Measurements from ENCODE around the gene PCDHGB2.

PCDHGB2 gene

DNA sequence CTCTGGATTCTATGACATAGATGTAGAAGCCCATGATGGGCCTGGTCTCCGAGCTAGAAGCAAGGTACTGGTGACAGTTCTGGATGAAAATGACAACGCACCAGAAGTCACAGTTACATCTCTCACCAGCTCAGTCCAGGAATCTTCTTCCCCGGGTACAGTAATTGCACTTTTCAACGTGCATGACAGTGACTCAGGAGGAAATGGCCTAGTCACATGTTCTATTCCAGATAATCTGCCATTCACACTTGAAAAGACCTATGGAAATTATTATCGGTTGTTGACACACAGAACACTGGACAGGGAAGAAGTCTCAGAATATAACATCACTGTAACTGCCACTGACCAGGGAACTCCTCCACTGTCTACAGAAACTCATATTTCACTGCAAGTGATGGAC is 3.7 kb upstream of the PCDHGB2 start:
- Histone ChIP-seq H3K27me3 (ENCODE audit: control insufficient read depth, insufficient read depth, low read length) (peaks cover 4% of the 10 kb centered on the region), H3K36me3 (ENCODE audit: control insufficient read depth, insufficient read depth, low read length) (no peaks in the 10 kb centered on the region), H3K4me1 (ENCODE audit: control insufficient read depth, insufficient read depth, low read length) (no peaks in the 10 kb centered on the region), H3K9ac (ENCODE audit: low read length) (no peak overlapping the region), H3K4me3 (ENCODE audit: low read length) (no peak overlapping the region), H3K9me3 (ENCODE audit: control insufficient read depth, low read length) (peaks cover 18% of the 10 kb centered on the region)

DNA sequence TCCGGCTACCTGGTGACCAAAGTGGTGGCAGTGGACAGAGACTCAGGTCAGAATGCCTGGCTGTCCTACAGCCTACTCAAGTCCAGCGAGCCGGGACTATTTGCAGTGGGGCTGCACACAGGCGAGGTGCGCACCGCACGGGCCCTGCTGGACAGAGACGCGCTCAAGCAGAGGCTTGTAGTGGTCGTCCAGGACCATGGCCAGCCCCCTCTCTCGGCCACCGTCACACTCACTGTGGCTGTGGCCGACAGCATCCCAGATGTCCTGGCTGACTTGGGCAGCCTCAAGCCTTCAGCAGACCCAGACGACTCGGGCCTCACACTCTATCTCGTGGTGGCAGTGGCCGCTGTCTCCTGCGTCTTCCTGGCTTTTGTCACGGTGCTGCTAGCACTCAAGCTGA is 2.8 kb upstream of the PCDHGB2 start:
- H3K4me3 ChIP-seq (ENCODE audit: low read length): no peak overlapping the region
- peaks cover 18% of the 10 kb centered on the region for H3K9me3 ChIP-seq (ENCODE audit: control insufficient read depth, low read length)

DNA sequence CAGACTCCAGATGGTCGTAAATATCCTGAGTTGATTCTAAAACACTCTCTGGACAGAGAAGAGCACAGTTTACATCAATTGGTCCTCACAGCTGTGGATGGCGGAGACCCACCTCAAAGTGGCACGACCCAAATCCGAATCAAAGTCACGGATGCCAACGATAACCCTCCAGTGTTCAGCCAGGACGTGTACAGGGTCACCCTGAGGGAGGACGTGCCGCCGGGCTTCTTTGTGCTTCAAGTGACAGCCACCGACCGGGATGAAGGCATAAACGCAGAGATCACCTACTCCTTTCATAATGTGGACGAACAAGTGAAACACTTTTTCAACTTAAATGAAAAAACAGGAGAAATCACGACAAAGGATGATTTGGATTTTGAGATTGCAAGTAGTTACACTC is 891 bp downstream of the PCDHGB2 start:
- Histone ChIP-seq H3K4me3 (ENCODE audit: low read length) (no peak overlapping the region), H3K9me3 (ENCODE audit: control insufficient read depth, low read length) (peaks cover 25% of the 10 kb centered on the region), H3K9ac (ENCODE audit: low read length) (no peak overlapping the region), H3K4me1 (ENCODE audit: control insufficient read depth, insufficient read depth, low read length) (no peaks in the 10 kb centered on the region), H3K27me3 (ENCODE audit: control insufficient read depth, insufficient read depth, low read length) (peaks cover 27% of the 10 kb centered on the region), H3K36me3 (ENCODE audit: control insufficient read depth, insufficient read depth, low read length) (no peaks in the 10 kb centered on the region)

More for the DNA sequence above, 2.8 kb upstream of the PCDHGB2 start:
- H3K27me3 ChIP-seq (ENCODE audit: control insufficient read depth, insufficient read depth, low read length): peaks cover 8% of the 10 kb centered on the region
- H3K9ac ChIP-seq (ENCODE audit: low read length): no peak overlapping the region
- no peaks in the 10 kb centered on the region for H3K4me1 ChIP-seq (ENCODE audit: control insufficient read depth, insufficient read depth, low read length)
- H3K36me3 ChIP-seq (ENCODE audit: control insufficient read depth, insufficient read depth, low read length): no peaks in the 10 kb centered on the region

DNA sequence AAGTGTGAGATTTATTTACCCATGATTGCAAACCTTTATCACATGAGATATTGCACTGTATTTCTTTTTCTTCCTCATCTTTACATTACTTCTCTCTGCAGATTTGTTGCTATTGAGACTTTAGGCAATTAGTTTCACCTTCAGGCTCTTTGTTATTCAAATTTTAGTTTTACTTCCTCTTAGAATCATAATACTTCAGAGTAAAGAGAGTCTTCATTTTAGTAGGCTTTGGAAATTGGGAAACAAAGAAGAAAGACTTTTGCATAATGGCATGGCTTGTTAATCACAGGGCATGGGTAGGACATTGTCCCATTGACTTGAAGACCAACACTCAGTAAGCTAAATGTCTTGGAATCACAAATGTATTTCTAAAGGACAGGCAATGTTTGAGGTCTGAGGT is 2.9 kb downstream of the PCDHGB2 start:
- no peaks in the 10 kb centered on the region for H3K36me3 ChIP-seq (ENCODE audit: control insufficient read depth, insufficient read depth, low read length)
- peaks cover 27% of the 10 kb centered on the region for H3K9me3 ChIP-seq (ENCODE audit: control insufficient read depth, low read length)
- peaks cover 36% of the 10 kb centered on the region for H3K27me3 ChIP-seq (ENCODE audit: control insufficient read depth, insufficient read depth, low read length)
- H3K9ac ChIP-seq (ENCODE audit: low read length): no peak overlapping the region
- H3K4me3 ChIP-seq (ENCODE audit: low read length): no peak overlapping the region
- no peaks in the 10 kb centered on the region for H3K4me1 ChIP-seq (ENCODE audit: control insufficient read depth, insufficient read depth, low read length)

DNA sequence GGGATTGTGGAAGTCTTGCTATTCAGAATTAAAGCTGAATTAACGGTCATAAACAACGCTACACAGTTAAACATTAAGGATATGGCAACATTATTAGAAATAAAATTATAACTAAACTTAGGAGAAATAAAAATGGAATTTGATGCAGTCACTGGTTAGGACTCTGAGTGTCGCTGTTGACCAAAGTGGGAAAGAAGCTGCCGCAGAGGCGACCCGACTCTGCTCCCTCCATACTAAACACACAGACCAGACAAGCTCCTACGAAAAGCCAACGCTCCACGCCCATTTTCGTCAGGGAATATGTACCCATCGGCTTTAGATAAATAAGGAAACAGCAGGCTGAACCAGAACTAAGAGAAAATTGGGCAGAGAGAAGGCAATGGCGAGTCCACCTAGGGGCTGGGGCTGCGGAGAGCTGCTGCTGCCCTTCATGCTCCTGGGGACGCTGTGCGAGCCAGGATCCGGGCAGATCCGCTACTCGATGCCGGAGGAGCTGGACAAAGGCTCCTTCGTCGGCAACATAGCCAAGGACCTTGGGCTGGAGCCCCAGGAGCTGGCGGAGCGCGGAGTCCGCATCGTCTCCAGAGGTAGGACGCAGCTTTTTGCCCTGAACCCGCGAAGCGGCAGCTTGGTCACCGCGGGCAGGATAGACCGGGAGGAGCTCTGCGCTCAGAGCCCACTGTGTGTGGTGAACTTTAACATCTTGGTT is 4.3 kb downstream of the PCDHGB2 start, which contains the start of gene PCDHGA5:
PCDHGA5 (plus strand) TSS at position 211 of the 709 bp plus-strand sequence; CDS start at position 380, 169 bp downstream.
- peaks cover 27% of the 10 kb centered on the region for H3K9me3 ChIP-seq (ENCODE audit: control insufficient read depth, low read length)
- peaks cover 36% of the 10 kb centered on the region for H3K27me3 ChIP-seq (ENCODE audit: control insufficient read depth, insufficient read depth, low read length)
- H3K4me3 ChIP-seq (ENCODE audit: low read length): no peak within 1 kb of the TSS
- H3K4me1 ChIP-seq (ENCODE audit: control insufficient read depth, insufficient read depth, low read length): no peaks in the 10 kb centered on the region
- H3K36me3 ChIP-seq (ENCODE audit: control insufficient read depth, insufficient read depth, low read length): no peaks in the 10 kb centered on the region
- H3K9ac ChIP-seq (ENCODE audit: low read length): no peak within 1 kb of the TSS

DNA sequence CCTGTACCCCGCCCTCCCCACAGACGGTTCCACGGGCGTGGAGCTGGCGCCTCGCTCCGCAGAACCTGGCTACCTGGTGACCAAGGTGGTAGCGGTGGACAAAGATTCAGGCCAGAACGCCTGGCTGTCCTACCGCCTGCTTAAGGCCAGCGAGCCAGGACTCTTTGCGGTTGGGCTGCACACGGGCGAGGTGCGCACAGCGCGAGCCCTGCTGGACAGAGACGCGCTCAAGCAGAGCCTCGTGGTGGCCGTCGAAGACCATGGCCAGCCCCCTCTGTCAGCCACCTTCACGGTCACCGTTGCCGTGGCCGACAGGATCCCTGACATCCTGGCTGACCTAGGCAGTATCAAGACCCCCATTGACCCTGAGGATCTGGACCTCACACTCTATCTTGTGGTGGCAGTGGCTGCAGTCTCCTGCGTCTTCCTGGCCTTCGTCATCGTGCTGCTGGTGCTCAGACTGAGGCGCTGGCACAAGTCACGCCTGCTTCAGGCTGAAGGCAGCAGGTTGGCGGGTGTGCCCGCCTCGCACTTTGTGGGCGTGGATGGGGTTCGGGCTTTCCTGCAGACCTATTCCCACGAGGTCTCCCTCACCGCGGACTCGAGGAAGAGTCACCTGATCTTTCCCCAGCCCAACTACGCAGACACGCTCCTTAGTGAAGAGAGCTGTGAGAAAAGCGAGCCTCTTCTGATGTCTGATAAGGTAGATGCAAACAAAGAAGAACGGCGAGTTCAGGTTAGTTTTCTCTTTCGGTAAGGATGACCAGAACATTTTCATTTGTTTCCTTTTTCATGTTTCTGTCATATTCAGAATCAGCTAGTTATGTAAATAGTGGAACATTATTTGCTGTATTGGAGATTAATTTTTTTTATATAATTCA is 6.5 kb downstream of the PCDHGB2 start:
- Histone ChIP-seq H3K9me3 (ENCODE audit: control insufficient read depth, low read length) (peaks cover 26% of the 10 kb centered on the region), H3K4me1 (ENCODE audit: control insufficient read depth, insufficient read depth, low read length) (no peaks in the 10 kb centered on the region), H3K9ac (ENCODE audit: low read length) (no peak overlapping the region), H3K4me3 (ENCODE audit: low read length) (no peak overlapping the region), H3K27me3 (ENCODE audit: control insufficient read depth, insufficient read depth, low read length) (peaks cover 44% of the 10 kb centered on the region), H3K36me3 (ENCODE audit: control insufficient read depth, insufficient read depth, low read length) (no peaks in the 10 kb centered on the region)

DNA sequence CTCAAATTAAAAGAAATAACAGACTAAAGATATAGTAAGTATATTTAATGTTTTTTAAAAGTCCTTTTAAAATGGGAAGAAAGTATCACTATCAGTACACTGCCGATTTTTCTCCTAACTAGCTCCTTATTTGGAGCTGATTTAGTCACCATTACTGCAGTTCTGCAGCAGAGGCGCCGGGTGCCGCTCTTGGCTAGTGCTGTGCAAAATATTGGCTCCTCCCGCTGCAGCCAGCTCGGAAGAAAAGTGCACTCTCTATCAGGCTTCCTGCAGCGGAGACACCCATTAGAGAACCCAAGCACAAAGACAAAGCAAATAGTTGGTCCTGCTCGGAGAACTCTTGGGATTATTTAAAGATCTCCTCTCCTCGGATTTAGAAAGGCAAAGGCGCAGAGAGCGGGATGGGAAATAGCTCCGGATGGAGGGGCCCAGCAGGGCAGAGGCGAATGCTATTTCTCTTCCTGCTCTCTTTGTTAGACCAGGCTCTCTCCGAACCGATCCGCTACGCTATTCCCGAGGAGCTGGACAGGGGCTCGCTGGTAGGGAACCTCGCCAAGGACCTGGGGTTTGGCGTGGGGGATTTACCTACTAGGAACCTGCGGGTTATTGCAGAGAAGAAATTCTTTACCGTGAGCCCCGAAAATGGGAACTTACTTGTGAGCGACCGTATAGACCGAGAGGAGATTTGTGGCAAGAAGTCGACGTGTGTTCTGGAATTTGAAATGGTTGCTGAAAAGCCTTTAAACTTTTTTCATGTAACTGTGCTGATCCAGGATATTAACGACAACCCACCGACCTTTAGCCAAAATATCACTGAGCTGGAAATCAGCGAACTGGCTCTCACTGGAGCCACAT is 10.4 kb downstream of the PCDHGB2 start, which contains the start of gene PCDHGB3:
PCDHGB3 (plus strand) TSS at position 249 of the 855 bp plus-strand sequence; CDS start at position 402, 153 bp downstream.
- Histone ChIP-seq H3K9me3 (ENCODE audit: control insufficient read depth, low read length) (peaks cover 25% of the 10 kb centered on the region), H3K36me3 (ENCODE audit: control insufficient read depth, insufficient read depth, low read length) (no peaks in the 10 kb centered on the region), H3K27me3 (ENCODE audit: control insufficient read depth, insufficient read depth, low read length) (peaks cover 37% of the 10 kb centered on the region), H3K4me1 (ENCODE audit: control insufficient read depth, insufficient read depth, low read length) (no peaks in the 10 kb centered on the region), H3K4me3 (ENCODE audit: low read length) (no peak within 1 kb of the TSS), H3K9ac (ENCODE audit: low read length) (no peak within 1 kb of the TSS)

DNA sequence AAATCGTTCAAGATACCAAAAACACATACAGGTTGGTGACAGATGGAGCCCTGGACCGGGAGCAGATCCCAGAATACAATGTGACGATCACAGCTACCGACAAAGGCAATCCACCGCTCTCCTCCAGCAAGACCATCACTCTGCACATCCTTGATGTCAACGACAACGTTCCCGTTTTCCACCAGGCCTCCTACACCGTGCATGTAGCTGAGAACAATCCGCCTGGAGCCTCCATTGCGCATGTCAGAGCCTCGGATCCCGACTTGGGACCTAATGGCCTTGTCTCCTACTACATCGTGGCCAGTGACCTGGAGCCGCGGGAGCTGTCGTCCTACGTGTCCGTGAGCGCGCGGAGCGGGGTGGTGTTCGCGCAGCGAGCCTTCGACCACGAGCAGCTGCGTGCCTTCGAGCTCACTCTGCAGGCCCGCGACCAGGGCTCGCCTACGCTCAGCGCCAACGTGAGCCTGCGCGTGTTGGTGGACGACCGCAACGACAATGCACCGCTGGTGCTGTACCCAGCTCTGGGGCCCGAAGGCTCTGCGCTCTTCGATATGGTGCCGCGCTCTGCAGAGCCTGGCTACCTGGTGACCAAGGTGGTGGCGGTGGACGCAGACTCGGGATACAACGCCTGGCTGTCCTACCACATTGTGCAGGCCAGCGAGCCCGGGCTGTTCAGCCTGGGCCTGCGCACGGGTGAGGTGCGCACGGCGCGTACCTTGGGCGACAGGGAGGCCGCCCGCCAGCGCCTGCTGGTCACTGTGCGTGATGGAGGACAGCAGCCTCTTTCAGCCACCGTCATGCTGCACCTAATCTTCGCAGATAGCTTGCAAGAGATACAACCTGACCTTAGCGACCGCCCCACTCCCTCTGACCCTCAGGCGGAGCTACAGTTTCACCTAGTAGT is 12.0 kb downstream of the PCDHGB2 start:
- Histone ChIP-seq H3K4me1 (ENCODE audit: control insufficient read depth, insufficient read depth, low read length) (no peaks in the 10 kb centered on the region), H3K36me3 (ENCODE audit: control insufficient read depth, insufficient read depth, low read length) (no peaks in the 10 kb centered on the region), H3K9me3 (ENCODE audit: control insufficient read depth, low read length) (peaks cover 18% of the 10 kb centered on the region), H3K27me3 (ENCODE audit: control insufficient read depth, insufficient read depth, low read length) (peaks cover 24% of the 10 kb centered on the region), H3K4me3 (ENCODE audit: low read length) (no peak overlapping the region), H3K9ac (ENCODE audit: low read length) (no peak overlapping the region)

DNA sequence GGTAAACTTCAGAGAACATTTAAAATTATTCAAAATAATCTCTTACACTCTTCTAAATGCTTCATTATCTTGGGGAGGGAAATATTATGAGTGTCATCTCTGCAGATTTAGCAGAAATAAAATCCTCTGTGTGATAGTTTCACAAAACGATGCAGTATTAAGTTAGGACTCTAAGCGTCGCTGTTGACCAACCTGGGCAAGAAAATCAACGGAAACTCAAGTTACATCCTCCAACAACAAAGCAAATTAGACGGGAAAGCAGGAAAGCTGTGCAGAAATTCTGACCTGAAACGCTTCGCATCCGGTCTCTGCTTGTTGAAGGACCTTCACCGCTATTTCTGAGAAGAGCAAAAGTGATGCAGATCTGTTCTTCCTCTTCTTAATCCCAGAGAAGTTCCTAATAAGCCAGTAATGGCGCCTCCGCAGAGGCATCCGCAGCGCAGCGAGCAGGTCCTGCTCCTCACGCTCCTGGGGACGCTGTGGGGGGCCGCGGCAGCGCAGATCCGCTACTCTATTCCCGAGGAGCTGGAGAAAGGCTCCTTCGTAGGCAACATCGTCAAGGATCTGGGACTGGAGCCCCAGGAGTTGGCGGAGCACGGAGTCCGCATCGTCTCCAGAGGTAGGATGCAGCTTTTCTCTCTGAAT is 14.0 kb downstream of the PCDHGB2 start, which contains the start of gene PCDHGA6:
PCDHGA6 (plus strand) TSS at position 219 of the 645 bp plus-strand sequence; CDS start at position 412, 193 bp downstream.
- Histone ChIP-seq H3K9ac (ENCODE audit: low read length) (no peak within 1 kb of the TSS), H3K36me3 (ENCODE audit: control insufficient read depth, insufficient read depth, low read length) (no peaks in the 10 kb centered on the region), H3K9me3 (ENCODE audit: control insufficient read depth, low read length) (peaks cover 18% of the 10 kb centered on the region), H3K4me1 (ENCODE audit: control insufficient read depth, insufficient read depth, low read length) (no peaks in the 10 kb centered on the region), H3K4me3 (ENCODE audit: low read length) (no peak within 1 kb of the TSS), H3K27me3 (ENCODE audit: control insufficient read depth, insufficient read depth, low read length) (peaks cover 24% of the 10 kb centered on the region)

DNA sequence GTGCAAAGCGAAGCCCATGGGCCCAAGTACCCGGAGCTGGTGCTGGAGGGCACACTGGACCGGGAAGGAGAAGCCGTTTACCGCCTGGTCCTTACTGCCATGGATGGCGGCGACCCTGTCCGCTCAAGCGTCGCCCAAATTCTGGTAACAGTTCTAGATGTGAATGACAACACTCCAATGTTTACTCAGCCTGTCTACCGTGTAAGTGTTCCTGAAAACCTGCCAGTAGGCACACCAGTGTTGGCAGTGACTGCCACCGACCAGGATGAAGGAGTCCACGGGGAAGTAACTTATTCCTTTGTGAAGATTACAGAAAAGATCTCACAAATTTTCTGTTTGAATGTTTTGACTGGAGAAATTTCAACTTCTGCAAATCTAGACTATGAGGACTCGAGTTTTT is 14.8 kb downstream of the PCDHGB2 start:
- Histone ChIP-seq H3K4me1 (ENCODE audit: control insufficient read depth, insufficient read depth, low read length) (no peaks in the 10 kb centered on the region), H3K36me3 (ENCODE audit: control insufficient read depth, insufficient read depth, low read length) (no peaks in the 10 kb centered on the region), H3K9me3 (ENCODE audit: control insufficient read depth, low read length) (peaks cover 18% of the 10 kb centered on the region), H3K9ac (ENCODE audit: low read length) (no peak overlapping the region), H3K4me3 (ENCODE audit: low read length) (no peak overlapping the region), H3K27me3 (ENCODE audit: control insufficient read depth, insufficient read depth, low read length) (peaks cover 24% of the 10 kb centered on the region)
